Cardiac fibroblast (primary cell): ENCODE measurements around the gene PRRT1.
A peak's percentile ranks its signal among the peaks of the same experiment; 100 is the strongest.

Experiments
- DNase-seq, 2 donors: peaks; one replicate each; pipeline versions ENCODE4 v3.0.0 to v3.0.0-alpha.2; 2010; ENCODE audit warnings: low read depth in 2 of 2
- H3K4me3 ChIP-seq, 2 donors: replicated peaks in 1 of 2; 1 replicate in 1 of 2; 2 replicates in 1 of 2; pipeline ENCODE4 v1.5.1; 2011; ENCODE audit warnings: low read depth in 2 of 2, low read length in 2 of 2, mild to moderate bottlenecking in 2 of 2, moderate library complexity in 1 of 2
- TF ChIP-seq, protein P1 (sequence below): IDR thresholded peaks from one replicate; pipeline ENCODE4 v1.5.1; 2011; ENCODE audit warnings: low read depth, mild to moderate bottlenecking, low read length, inconsistent platforms

PRRT1 gene

GRCh38 chr6:32127717-32128592, 23.8 kb downstream of the PRRT1 start, which contains the start of gene ATF6B:
Gene ATF6B (minus strand): TSS chr6:32128246. CDS start chr6:32128207, 39 bp downstream.
- peak; percentile 100 for DNase-seq
- TF ChIP-seq, protein P1, sequence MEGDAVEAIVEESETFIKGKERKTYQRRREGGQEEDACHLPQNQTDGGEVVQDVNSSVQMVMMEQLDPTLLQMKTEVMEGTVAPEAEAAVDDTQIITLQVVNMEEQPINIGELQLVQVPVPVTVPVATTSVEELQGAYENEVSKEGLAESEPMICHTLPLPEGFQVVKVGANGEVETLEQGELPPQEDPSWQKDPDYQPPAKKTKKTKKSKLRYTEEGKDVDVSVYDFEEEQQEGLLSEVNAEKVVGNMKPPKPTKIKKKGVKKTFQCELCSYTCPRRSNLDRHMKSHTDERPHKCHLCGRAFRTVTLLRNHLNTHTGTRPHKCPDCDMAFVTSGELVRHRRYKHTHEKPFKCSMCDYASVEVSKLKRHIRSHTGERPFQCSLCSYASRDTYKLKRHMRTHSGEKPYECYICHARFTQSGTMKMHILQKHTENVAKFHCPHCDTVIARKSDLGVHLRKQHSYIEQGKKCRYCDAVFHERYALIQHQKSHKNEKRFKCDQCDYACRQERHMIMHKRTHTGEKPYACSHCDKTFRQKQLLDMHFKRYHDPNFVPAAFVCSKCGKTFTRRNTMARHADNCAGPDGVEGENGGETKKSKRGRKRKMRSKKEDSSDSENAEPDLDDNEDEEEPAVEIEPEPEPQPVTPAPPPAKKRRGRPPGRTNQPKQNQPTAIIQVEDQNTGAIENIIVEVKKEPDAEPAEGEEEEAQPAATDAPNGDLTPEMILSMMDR: no peak
- peak within 1 kb of the TSS; percentile 81 to 99 for H3K4me3 ChIP-seq

DNA sequence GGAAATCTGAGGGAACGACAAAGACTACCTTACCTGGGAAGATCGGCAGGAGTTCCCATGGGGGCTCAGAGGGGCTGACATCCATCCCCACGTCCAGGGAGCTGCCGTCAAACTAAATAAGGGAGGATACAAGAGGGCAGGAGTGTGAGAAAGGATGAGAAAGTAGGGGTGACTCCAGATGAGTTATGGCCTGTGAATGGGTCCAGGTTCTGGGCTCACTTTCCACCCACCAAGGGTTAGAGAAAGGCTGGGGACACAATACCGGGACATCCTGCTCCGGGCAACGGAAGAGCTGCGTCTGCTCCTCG, 24.4 kb downstream of the PRRT1 start:
- no peak for DNase-seq
- peak overlapping the region; percentile 81 to 99 for H3K4me3 ChIP-seq
- TF ChIP-seq, protein P1: no peak

DNA sequence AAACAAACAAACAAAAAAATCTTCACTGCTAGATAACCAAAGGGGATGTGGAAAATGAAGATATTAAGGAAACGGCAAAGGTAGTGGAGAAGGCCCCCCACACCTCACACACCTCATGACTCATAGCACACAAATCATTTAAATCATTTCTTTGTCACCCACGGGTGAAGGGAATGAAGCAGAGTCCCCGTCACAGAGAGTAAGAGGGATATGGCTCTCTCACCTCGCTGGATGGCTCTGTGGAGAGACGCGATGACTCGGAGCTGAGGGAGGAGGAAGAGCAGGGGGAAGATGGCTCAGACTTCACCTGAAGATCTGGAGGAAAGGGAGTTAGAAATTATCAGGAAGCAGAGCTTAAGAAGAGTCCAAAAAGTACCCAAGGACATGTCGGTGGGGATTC, 24.9 kb downstream of the PRRT1 start:
- DNase-seq: no peak
- peak overlapping the region; percentile 81 to 99 for H3K4me3 ChIP-seq
- TF ChIP-seq, protein P1: no peak

DNA sequence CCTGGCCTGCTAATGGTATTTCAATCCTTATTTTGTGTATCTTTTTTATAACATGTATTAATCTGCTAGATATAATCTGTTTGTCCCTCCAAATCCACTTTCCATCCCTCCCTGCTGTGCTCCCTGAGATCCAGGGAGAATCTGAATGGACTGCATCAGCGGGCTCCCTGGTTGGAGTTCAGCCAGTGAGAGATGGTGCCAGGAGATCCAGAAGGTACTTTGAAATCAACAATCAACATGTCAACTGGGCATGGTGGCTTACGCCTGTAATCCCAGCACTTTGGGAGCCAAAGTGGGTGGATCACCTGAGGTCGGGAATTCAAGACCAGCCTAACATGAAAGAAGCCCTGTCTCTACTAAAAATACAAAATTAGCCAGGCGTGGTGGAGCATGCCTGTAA, 28.1 kb downstream of the PRRT1 start:
- no peak for DNase-seq
- TF ChIP-seq, protein P1: no peak
- H3K4me3 ChIP-seq: no peak overlapping the region

- no peak for DNase-seq
- H3K4me3 ChIP-seq: no peak overlapping the region
- TF ChIP-seq, protein P1: no peak
Measured at GRCh38 chr6:32120573-32121059, 31.1 kb downstream of the PRRT1 start.

DNA sequence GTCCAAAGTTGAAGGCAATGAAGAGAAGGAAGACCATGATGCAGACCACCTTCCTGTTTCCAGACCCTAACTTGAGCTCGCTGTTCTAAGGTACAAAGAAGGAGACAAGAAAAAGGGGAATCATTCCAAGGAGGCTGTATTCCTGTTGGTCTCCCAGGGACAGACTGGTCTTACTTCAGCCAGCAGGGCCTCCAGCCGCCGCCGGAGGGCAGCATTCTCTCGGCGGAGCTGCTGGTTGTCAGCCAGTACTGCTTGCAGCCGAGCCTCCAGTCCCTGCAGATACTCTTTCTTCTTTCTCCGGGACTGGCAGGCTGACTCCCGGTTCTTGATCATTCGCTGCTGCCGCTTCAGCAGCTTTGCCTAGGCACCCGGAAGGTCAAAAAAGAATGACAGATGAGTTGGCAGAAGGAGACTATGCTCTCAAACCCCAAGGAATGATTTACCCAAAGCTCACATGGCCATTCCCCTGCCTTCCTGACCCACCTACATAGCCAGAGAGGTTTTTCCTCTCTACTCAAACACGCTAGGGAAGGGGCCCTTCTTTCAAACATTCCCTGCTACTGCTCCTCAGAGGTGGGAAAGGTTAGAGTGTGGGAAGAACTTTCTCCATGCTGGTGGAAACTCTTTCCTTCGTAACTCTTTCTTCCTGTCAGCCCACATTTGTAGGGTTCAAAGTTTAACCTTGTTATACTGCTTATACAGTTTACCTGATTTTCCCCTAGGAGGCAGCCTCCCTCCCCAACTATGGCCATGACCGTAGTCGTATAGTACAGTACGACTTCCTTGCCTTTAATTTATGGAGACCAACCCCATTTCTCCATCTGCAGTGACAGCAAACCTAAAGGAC, 32.7 kb downstream of the PRRT1 start:
- H3K4me3 ChIP-seq: no peak overlapping the region
- TF ChIP-seq, protein P1: peak; percentile 97
- DNase-seq: peak; percentile 88 to 95
